Activated naive CD8-positive, alpha-beta T cell treated with anti-CD3 and anti-CD28 coated beads, Interleukin-2, amount 10 ng/mL, durations not matched to agents 7 days and 5 days (primary cell): Measurements from ENCODE around the gene PRX. TPM values are rescaled to one million over a fixed set of nuclear protein-coding genes. Genes with fewer than 3 reads are reported as not detected.
A peak's percentile ranks its signal among the peaks of the same experiment; 100 is the strongest.

Experiments used
- ATAC-seq: fragments of 150-1000 bp; cut with Tn5 transposase; one replicate; pipeline ENCODE4 v1.10.0; 2021; ENCODE audit warnings: low read depth, moderate library complexity
- POLR2A ChIA-PET: fragments of 350-600 bp; sonication (Branson Sonifier 250); formaldehyde crosslinking; loops from one replicate; lab custom pipeline; 2021; ENCODE audit warnings: antibody characterized with exemption; lab: Charles Lee
- DNase-seq: peaks from one replicate; pipeline ENCODE4 v3.0.0; 2021
- H3K27ac Mint-ChIP-seq: one replicate; pipeline ENCODE4 v1.8.0; 2022; ENCODE audit warnings: mild to moderate bottlenecking, mixed read lengths
- H3K27me3 Mint-ChIP-seq: one replicate; pipeline ENCODE4 v1.8.0; 2022; ENCODE audit warnings: mild to moderate bottlenecking, moderate library complexity, mixed read lengths
- H3K36me3 Mint-ChIP-seq: one replicate; pipeline ENCODE4 v1.8.0; 2021; ENCODE audit warnings: mild to moderate bottlenecking, mixed read lengths
- H3K4me1 Mint-ChIP-seq: one replicate; pipeline ENCODE4 v1.8.0; 2021; ENCODE audit warnings: mixed read lengths
- H3K4me3 Mint-ChIP-seq: one replicate; pipeline ENCODE4 v1.8.0; 2022; ENCODE audit warnings: mild to moderate bottlenecking, moderate library complexity, mixed read lengths
- H3K9me3 Mint-ChIP-seq: one replicate; pipeline ENCODE4 v1.8.0; 2021; ENCODE audit warnings: mixed read lengths
- total RNA-seq, 2 experiments: library from RNA; stranded (reverse); gene quantifications; one replicate each; pipeline ENCODE4 v1.2.3, GENCODE V29; 2021

Gene PRX
- total RNA-seq, 2 experiments from 2014 or later, result 2.3 to 2.5 TPM

- Mint-ChIP-seq H3K27ac (no peak overlapping the region), H3K9me3 (no peaks in the 10 kb centered on the region), H3K4me3 (no peak overlapping the region), H3K4me1 (peaks cover 5% of the 10 kb centered on the region), H3K27me3 (no peaks in the 10 kb centered on the region), H3K36me3 (no peaks in the 10 kb centered on the region)
- POLR2A ChIA-PET, result interaction anchor here (0.6 kb wide), 1 partner anchor 66 kb away, joined by 4 read pairs; no protein-coding TSS in a partner anchor
- no peak for ATAC-seq
- no peak for DNase-seq
These were observed 24.7 kb downstream of the PRX start for GRCh38 chr19:40388481-40388880.

GRCh38 chr19:40387155-40387554, 26.0 kb downstream of the PRX start:
- Mint-ChIP-seq H3K36me3 (no peaks in the 10 kb centered on the region), H3K27me3 (no peaks in the 10 kb centered on the region)

GRCh38 chr19:40383668-40384248, 29.4 kb downstream of the PRX start:
- POLR2A ChIA-PET, result no interaction called here
- Mint-ChIP-seq H3K9me3 (no peaks in the 10 kb centered on the region), H3K27ac (no peak overlapping the region), H3K4me1 (peaks cover 2% of the 10 kb centered on the region), H3K36me3 (no peaks in the 10 kb centered on the region), H3K27me3 (no peaks in the 10 kb centered on the region), H3K4me3 (no peak overlapping the region)
- no peak for ATAC-seq
- DNase-seq, result no peak

More at GRCh38 chr19:40387155-40387554, 26.0 kb downstream of the PRX start:
- Mint-ChIP-seq H3K27ac (no peak overlapping the region), H3K9me3 (no peaks in the 10 kb centered on the region), H3K4me1 (peaks cover 2% of the 10 kb centered on the region), H3K4me3 (no peak overlapping the region)
- ATAC-seq (no peak), DNase-seq (no peak)
- POLR2A ChIA-PET, result no interaction called here

- Mint-ChIP-seq H3K9me3 (no peaks in the 10 kb centered on the region), H3K4me3 (no peak overlapping the region), H3K27me3 (no peaks in the 10 kb centered on the region), H3K36me3 (no peaks in the 10 kb centered on the region), H3K27ac (no peak overlapping the region), H3K4me1 (peaks cover 2% of the 10 kb centered on the region)
- ATAC-seq, result no peak
- POLR2A ChIA-PET, result interaction anchor here (0.8 kb wide), 1 partner anchor 13 kb away, joined by 3 read pairs; no protein-coding TSS in a partner anchor
- DNase-seq, result no peak
These were observed 31.9 kb downstream of the PRX start for GRCh38 chr19:40381321-40381720.

DNA sequence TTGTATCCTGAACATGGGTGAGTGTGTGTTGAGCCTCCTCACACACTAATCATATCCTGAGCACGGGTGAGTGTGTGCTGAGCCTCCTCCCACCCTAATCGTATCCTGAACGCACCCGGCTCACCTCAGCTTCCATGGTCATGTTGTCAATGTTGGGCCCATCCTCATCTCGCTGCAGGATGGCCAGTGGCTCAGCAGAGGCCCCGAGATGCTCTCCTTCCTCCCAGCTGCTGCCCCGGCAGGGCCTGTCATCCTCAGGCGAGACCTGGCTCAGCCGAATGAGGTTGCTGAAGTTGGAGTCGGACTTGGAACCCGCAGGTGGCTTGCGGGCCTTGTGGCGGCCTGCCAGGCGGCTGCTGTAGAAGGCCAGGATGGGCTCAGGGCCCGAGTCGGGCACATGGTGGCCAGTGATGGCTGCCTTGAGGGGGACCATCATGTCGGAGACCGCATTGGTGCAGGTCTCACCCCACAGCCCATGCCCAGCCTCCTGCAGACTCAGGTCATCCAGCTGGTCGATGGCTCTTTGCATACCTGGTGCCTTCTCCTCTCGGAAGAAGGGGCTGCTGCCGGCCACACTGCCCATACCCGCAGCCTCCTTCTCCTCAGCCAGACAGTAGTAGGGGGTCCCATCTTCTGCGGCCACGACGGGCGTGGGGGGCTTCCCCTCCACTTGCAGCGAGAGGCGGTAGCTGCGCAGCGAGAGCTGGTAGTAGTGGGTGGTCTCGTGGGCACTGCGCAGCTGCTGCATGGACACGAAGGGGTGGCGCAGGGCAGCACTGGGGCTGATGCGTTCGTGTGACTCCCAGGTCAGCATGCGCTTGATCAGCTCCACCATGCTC, 32.8 kb downstream of the PRX start:
- Mint-ChIP-seq H3K36me3 (no peaks in the 10 kb centered on the region), H3K4me1 (peaks cover 4% of the 10 kb centered on the region), H3K27ac (no peak overlapping the region), H3K4me3 (no peak overlapping the region), H3K27me3 (no peaks in the 10 kb centered on the region), H3K9me3 (no peaks in the 10 kb centered on the region)
- POLR2A ChIA-PET, result interaction anchor here (0.8 kb wide), 1 partner anchor 12 kb away, joined by 3 read pairs; no protein-coding TSS in a partner anchor
- ATAC-seq, result no peak
- DNase-seq, result no peak

DNA sequence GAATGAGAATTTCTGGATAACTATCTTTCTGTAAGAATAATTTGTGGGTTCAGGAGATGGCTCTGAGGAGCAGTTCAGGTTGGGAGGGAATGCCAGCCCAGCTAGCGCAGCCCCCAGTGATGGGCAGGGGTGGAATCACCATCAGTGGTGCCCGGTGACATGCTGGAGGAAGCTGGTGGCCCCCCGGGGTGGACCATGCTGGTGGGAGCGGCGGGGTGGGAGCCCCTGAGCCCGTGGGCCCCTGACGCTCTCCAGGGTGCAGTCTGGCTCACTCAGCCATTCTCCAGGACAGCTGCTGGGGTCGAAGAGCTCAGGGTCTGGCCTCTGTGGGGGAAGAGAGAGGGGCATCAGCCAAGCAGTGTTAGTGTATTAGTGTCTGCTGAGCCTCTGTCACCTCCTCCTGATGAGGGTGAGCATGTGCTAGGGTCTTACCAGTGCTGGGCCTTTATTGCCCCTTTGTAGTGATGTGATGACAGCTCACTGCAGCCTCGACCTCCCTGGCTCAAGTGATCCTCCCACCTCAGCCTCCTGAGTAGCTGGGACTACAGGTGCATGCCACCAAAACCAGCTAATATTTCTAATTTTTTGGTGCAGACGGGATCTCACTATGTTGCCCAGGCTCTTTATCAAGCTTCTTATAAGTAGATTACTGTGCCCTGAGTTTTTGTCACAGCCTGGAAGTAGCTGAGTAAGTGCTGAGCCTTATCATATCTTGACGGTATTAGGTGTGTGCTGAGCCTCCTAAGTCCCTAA, 33.6 kb downstream of the PRX start:
- POLR2A ChIA-PET, result no interaction called here
- Mint-ChIP-seq H3K4me1 (peaks cover 8% of the 10 kb centered on the region), H3K9me3 (no peaks in the 10 kb centered on the region), H3K27me3 (no peaks in the 10 kb centered on the region), H3K4me3 (no peak overlapping the region), H3K27ac (no peak overlapping the region), H3K36me3 (no peaks in the 10 kb centered on the region)
- DNase-seq (no peak), ATAC-seq (no peak)

GRCh38 chr19:40378509-40378908, 34.7 kb downstream of the PRX start:
- POLR2A ChIA-PET, result no interaction called here
- no peaks in the 10 kb centered on the region for H3K27me3 Mint-ChIP-seq
- peaks cover 14% of the 10 kb centered on the region for H3K4me1 Mint-ChIP-seq
- no peak overlapping the region for H3K4me3 Mint-ChIP-seq
- H3K36me3 Mint-ChIP-seq, result no peaks in the 10 kb centered on the region
- DNase-seq, result no peak
- H3K27ac Mint-ChIP-seq, result no peak overlapping the region
- no peaks in the 10 kb centered on the region for H3K9me3 Mint-ChIP-seq
- no peak for ATAC-seq

GRCh38 chr19:40377876-40378385, 35.2 kb downstream of the PRX start:
- no peak overlapping the region for H3K27ac Mint-ChIP-seq
- peaks cover under 1% of the 10 kb centered on the region for H3K36me3 Mint-ChIP-seq
- peaks cover 17% of the 10 kb centered on the region for H3K4me1 Mint-ChIP-seq
- H3K4me3 Mint-ChIP-seq, result no peak overlapping the region
- DNase-seq, result no peak
- H3K9me3 Mint-ChIP-seq, result no peaks in the 10 kb centered on the region
- ATAC-seq, result no peak
- no peaks in the 10 kb centered on the region for H3K27me3 Mint-ChIP-seq
- POLR2A ChIA-PET, result no interaction called here

GRCh38 chr19:40376286-40376862, 36.8 kb downstream of the PRX start:
- Mint-ChIP-seq H3K27ac (no peak overlapping the region), H3K27me3 (no peaks in the 10 kb centered on the region), H3K4me1 (peaks cover 19% of the 10 kb centered on the region), H3K36me3 (peaks cover 1% of the 10 kb centered on the region), H3K4me3 (no peak overlapping the region), H3K9me3 (no peaks in the 10 kb centered on the region)
- POLR2A ChIA-PET, result no interaction called here
- no peak for DNase-seq
- ATAC-seq, result no peak

GRCh38 chr19:40374084-40374483, 39.1 kb downstream of the PRX start:
- DNase-seq (no peak), ATAC-seq (no peak)
- Mint-ChIP-seq H3K36me3 (peaks cover 1% of the 10 kb centered on the region), H3K9me3 (no peaks in the 10 kb centered on the region), H3K27ac (peak overlapping the region; percentile 62), H3K4me1 (peaks cover 20% of the 10 kb centered on the region), H3K4me3 (no peak overlapping the region), H3K27me3 (no peaks in the 10 kb centered on the region)
- POLR2A ChIA-PET, result interaction anchor here (0.6 kb wide), 1 partner anchor 65 kb away, joined by 3 read pairs; no protein-coding TSS in a partner anchor

GRCh38 chr19:40371802-40372122, 41.4 kb downstream of the PRX start:
- no peak overlapping the region for H3K27ac Mint-ChIP-seq
- POLR2A ChIA-PET, result no interaction called here

DNA sequence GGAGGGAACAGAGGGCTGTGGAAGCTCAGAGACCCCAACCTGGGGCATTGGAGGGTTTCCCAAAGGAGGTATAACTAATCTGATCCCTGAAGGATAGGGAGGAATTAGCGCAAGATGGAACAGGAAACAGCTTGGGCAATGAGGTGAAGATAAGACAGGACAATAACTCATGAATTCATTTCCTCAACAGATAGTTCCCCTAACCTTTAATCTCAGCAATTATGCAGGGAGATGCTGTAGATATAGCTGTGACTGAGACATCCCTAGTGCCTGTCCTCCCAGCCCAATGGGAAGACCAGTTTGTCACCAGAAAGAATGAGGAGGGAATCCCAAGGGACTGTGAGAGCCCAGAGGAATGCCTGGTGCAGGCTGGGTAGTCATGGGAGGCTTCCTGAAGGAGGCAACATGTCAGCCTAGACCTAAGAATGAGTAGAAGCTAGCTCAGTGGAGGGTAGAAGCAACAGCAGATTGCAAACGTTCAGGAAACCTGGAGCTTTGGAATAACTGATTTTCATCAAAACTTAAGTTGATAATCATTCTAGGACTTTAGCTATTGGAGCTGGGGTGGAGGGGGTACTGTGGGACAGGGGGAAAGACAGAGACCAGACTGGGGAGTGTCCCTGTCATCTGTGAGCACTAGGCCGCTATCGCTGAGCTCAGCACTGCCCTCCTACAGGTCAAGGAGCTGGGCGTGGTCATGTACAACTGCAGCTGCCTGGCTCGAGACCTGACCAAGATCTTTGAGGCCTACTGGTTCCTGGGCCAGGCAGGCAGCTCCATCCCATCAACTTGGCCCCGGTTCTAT, 42.0 kb downstream of the PRX start:
- Mint-ChIP-seq H3K4me3 (no peak overlapping the region), H3K36me3 (peaks cover 3% of the 10 kb centered on the region), H3K27me3 (no peaks in the 10 kb centered on the region), H3K4me1 (peaks cover 20% of the 10 kb centered on the region), H3K27ac (no peak overlapping the region), H3K9me3 (no peaks in the 10 kb centered on the region)
- POLR2A ChIA-PET, result no interaction called here
- no peak for DNase-seq
- no peak for ATAC-seq

More at GRCh38 chr19:40371802-40372122, 41.4 kb downstream of the PRX start:
- DNase-seq, result no peak
- no peaks in the 10 kb centered on the region for H3K27me3 Mint-ChIP-seq
- H3K4me1 Mint-ChIP-seq, result peaks cover 20% of the 10 kb centered on the region
- no peak overlapping the region for H3K4me3 Mint-ChIP-seq
- H3K36me3 Mint-ChIP-seq, result peaks cover 3% of the 10 kb centered on the region
- ATAC-seq, result no peak
- no peaks in the 10 kb centered on the region for H3K9me3 Mint-ChIP-seq
